K562 (cell line): Measurements from ENCODE around the gene EPHB1. TPM values are rescaled to one million over a fixed set of nuclear protein-coding genes. Genes with fewer than 3 reads are reported as not detected.

ENCODE experiments used
- ATAC-seq: fragments of 200-7000 bp; cut with Tn5 transposase; 3 replicates; pipeline ENCODE4 v1.9.1; 2020; ENCODE audit warnings: moderate library complexity
- BruUV-seq: library from RNA; stranded (reverse); fragments of 400-500 nt; replicated peaks from 2 replicates; lab custom pipeline; 2021; lab: Mats Ljungman, UMichigan
- CTCF ChIA-PET: fragments of 300-600 bp; formaldehyde crosslinking; extraction: SDS; loops from one replicate; lab custom pipeline; 2021; ENCODE audit warnings: low intra/inter-chr PET ratio; lab: Yijun Ruan, JAX
- POLR2A ChIA-PET: fragments of 300-600, 350-650 bp; sonication (Branson Sonifier 250); formaldehyde crosslinking; extraction: SDS; loops from one replicate; lab custom pipeline; 2021; ENCODE audit warnings: antibody characterized with exemption, inconsistent platforms; lab: Yijun Ruan, JAX
- DNase-seq, 4 experiments: peaks; one replicate each; pipeline versions ENCODE4 v3.0.0 to v3.0.0-alpha.2; 2011 to 2018; ENCODE audit warnings: low spot score in 3 of 4, mixed read lengths in 3 of 4; ENCODE audit errors: extremely low read depth in 1 of 4
- FAIRE-seq: peaks from 2 replicates; lab custom pipeline; 2011; peaks lifted over from hg19 to GRCh38; lab: Jason Lieb, UNC
- H2AFZ ChIP-seq: 2 replicates; pipeline ENCODE4 v1.6.0; 2011; ENCODE audit warnings: low read depth, low read length, control low read depth, inconsistent platforms
- H3K27ac ChIP-seq: fragments of 200-600 bp; 3 replicates; pipeline ENCODE4 v1.8.0; 2011; ENCODE audit warnings: low read depth, mild to moderate bottlenecking, control low read depth, inconsistent platforms, low read length, moderate library complexity, mixed read lengths; ENCODE audit errors: extremely low read depth
- H3K27me3 ChIP-seq, 2 experiments: fragments of 300-600 bp in 1 of 2; 2 replicates in 1 of 2; 3 replicates in 1 of 2; pipeline versions ENCODE4 v1.6.0 to v1.8.0; 2011; ENCODE audit warnings: inconsistent platforms in 2 of 2, low read length in 2 of 2, mild to moderate bottlenecking in 1 of 2, mixed read lengths in 1 of 2, moderate library complexity in 1 of 2; ENCODE audit not compliant: control insufficient read depth in 2 of 2, insufficient read depth in 2 of 2
- H3K36me3 ChIP-seq: fragments of 300-600 bp; 3 replicates; pipeline ENCODE4 v1.8.0; 2011; ENCODE audit warnings: mild to moderate bottlenecking, low read length, inconsistent platforms; ENCODE audit not compliant: control insufficient read depth, insufficient read depth
- H3K4me1 ChIP-seq, 2 experiments: fragments of 200-600 bp in 1 of 2; replicated peaks in 1 of 2; 2 replicates in 1 of 2; 3 replicates in 1 of 2; pipeline versions ENCODE4 v1.5.1 to v1.8.0; 2011; ENCODE audit warnings: inconsistent platforms in 2 of 2, low read length in 2 of 2, mild to moderate bottlenecking in 1 of 2, mixed read lengths in 1 of 2, moderate library complexity in 1 of 2; ENCODE audit not compliant: control insufficient read depth in 2 of 2, insufficient read depth in 2 of 2
- H3K4me2 ChIP-seq: 2 replicates; pipeline ENCODE4 v1.6.1; 2011; ENCODE audit warnings: low read length, control low read depth, inconsistent platforms, mixed read lengths; ENCODE audit not compliant: insufficient read depth
- H3K4me3 ChIP-seq: fragments of 200-600 bp; sonication (generic), shearing (Covaris generic); 2 replicates; pipeline ENCODE4 v1.5.1; 2016; ENCODE audit warnings: control low read depth, inconsistent platforms
- H3K79me2 ChIP-seq: fragments of 200-600 bp; 3 replicates; pipeline ENCODE4 v1.8.0; 2011; ENCODE audit warnings: low read length, inconsistent platforms; ENCODE audit not compliant: control insufficient read depth, insufficient read depth
- H3K9ac ChIP-seq, 2 experiments: 2 replicates each; pipeline versions ENCODE4 v1.6.0 to v1.6.1; 2011; ENCODE audit warnings: low read depth in 2 of 2, low read length in 2 of 2, control low read depth in 1 of 2, inconsistent platforms in 1 of 2, mild to moderate bottlenecking in 1 of 2, mixed read lengths in 1 of 2; ENCODE audit not compliant: insufficient read depth in 1 of 2
- H3K9me1 ChIP-seq: one replicate; pipeline ENCODE4 v1.6.0; 2011; ENCODE audit warnings: inconsistent platforms, mild to moderate bottlenecking, low read length, moderate library complexity; ENCODE audit not compliant: control insufficient read depth, insufficient read depth
- H3K9me3 ChIP-seq: replicated peaks from 2 replicates; pipeline ENCODE4 v1.5.1; 2011; ENCODE audit warnings: low read depth, low read length, inconsistent platforms; ENCODE audit not compliant: control insufficient read depth, insufficient read depth
- H4K20me1 ChIP-seq: replicated peaks from 2 replicates; pipeline ENCODE4 v1.6.1; 2011; ENCODE audit warnings: low read length, inconsistent platforms, mixed read lengths; ENCODE audit not compliant: control insufficient read depth, insufficient read depth
- MEF2A ChIP-seq: IDR thresholded peaks from 2 replicates; pipeline ENCODE4 v1.6.1; 2011; ENCODE audit warnings: low read depth, mild to moderate bottlenecking, low read length, moderate library complexity; ENCODE audit not compliant: control insufficient read depth
- NFATC3 ChIP-seq: fragments of 450-650 bp; IDR thresholded peaks from 2 replicates; pipeline ENCODE4 v1.6.1; 2017; ENCODE audit warnings: mild to moderate bottlenecking
- SAFB ChIP-seq: fragments of 200-400 bp; formaldehyde crosslinking; IDR thresholded peaks from 2 replicates; pipeline ENCODE4 v1.6.1; 2017; ENCODE audit warnings: low read depth, low read length, borderline replicate concordance
- TGIF2 ChIP-seq: sonication (generic); formaldehyde crosslinking; IDR thresholded peaks from 2 replicates; pipeline ENCODE4 v1.8.1; 2022; ENCODE audit warnings: mild to moderate bottlenecking, missing genetic modification reagents, moderate library complexity
- XRCC5 ChIP-seq: fragments of 200-400 bp; formaldehyde crosslinking; IDR thresholded peaks from 2 replicates; pipeline ENCODE4 v1.6.1; 2017; ENCODE audit warnings: low read depth, mild to moderate bottlenecking, low read length
- ZBTB17 ChIP-seq: fragments of 450-650 bp; formaldehyde crosslinking; IDR thresholded peaks from 2 replicates; pipeline ENCODE4 v1.4.0; 2020; ENCODE audit warnings: mild to moderate bottlenecking
- ZBTB40 ChIP-seq, 2 experiments: fragments of 450-650 bp in 1 of 2; sonication (generic) in 1 of 2; formaldehyde crosslinking in 1 of 2; IDR thresholded peaks; 2 replicates each; pipeline versions ENCODE4 v1.7.1 to v1.9.0; 2016 to 2022; ENCODE audit warnings: inconsistent platforms in 1 of 2, mild to moderate bottlenecking in 1 of 2, missing genetic modification reagents in 1 of 2
- ZNF311 ChIP-seq: fragments of 250-450 bp; sonication (Bioruptor Pico); IDR thresholded peaks from 2 replicates; pipeline ENCODE4 v1.4.0; 2020; ENCODE audit warnings: mild to moderate bottlenecking, moderate library complexity
- WGBS: fragments of 100-300 bp; shearing (Covaris generic); methylation state at CpG from one replicate; pipeline ENCODE4 v1.1.6; 2016; ENCODE audit warnings: low coverage, mixed read lengths; ENCODE audit not compliant: insufficient coverage; ENCODE audit errors: missing lambda C conversion rate; 5-methylcytosine and 5-hydroxymethylcytosine counted together
- in situ Hi-C: fragments of 300-500 bp; cut with MboI; formaldehyde crosslinking; loops from 4 replicates; pipeline ENCODE4 v1.15.0; 2018; ENCODE audit warnings: inconsistent platforms, mixed read lengths
- intact Hi-C: fragments of 100-400 bp; cut with micrococcal nuclease; formaldehyde crosslinking; loops from 2 replicates; pipeline ENCODE4 v1.14.2; 2022
- polyA plus RNA-seq, 8 experiments: library from polyadenylated mRNA; depleted of rRNA in 4 of 8; stranded (reverse) in 5 of 8; unstranded in 3 of 8; fragments of >200 nt; fragmentation: Nextera tagmentation in 2 of 8; fragmentation: Illumina TruSeq in 1 of 8; extraction: Ambion mirVana in 2 of 8; extraction: Trizol in 1 of 8; gene quantifications; 2 replicates each; pipeline versions ENCODE4 v1.2.1 to v1.2.3, GENCODE V29; 2011 to 2014; ENCODE audit warnings: inconsistent platforms in 1 of 8, missing spikeins in 1 of 8
- total RNA-seq, 7 experiments: library from RNA; depleted of rRNA in 6 of 7; stranded (reverse); fragments of >200 nt in 6 of 7; fragmentation: Illumina TruSeq in 2 of 7; extraction: Trizol in 2 of 7; gene quantifications; 2 replicates each; pipeline versions ENCODE4 v1.2.1 to v1.2.3, GENCODE V29; 2011 to 2021; ENCODE audit warnings: low replicate concordance in 1 of 7

The EPHB1 gene
- total and polyA plus RNA-seq, 9 of the 15 experiments (the other 6 are each of a cell fraction or from before 2014, with no cell fraction given) = 0.29 TPM; not detected in 8

DNA sequence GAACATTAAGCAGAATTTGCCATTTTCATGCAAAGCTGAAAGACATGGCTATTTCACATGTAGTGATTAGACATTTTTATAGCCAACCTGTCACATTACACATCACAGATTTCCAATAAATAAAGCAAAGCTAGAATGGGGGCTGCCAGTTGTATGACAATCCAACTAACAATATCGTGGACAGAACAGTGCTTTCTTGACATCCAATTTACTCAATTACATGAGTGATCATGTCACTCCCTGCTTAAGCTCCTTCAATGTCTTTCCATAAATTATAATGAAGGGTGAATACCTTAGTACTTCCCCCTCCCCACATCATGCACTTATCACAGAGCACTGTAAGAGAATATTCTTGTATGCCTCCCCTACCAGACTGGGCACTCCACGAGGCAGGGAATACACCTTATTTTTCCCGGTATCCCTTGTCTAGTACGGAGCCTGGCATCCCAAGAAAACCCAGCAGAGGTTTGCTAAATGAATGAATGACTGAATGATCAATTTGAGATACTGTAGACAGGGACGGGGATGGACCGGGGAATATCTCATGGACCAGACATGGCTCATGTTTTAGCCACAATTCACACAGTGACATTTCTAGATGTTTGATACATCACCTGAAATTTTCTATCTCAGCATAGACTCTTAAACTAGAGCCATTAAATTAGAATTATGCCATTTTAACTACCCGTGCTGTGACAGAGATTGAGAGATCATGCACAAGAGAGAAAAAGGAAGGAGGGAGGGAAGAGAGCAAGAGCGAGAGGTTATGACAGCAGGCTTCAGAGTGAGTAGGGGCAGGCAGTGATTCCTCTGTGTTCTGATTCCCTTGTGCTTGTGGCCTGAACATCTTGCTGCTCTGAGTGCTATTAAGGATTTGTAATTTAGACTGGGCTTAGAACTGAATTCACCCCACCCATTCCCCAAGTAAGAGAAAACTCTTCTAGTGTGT, 77.7 kb downstream of the EPHB1 start:
- H3K79me2 ChIP-seq = no peaks in the 10 kb centered on the region
- H2AFZ ChIP-seq = no peak overlapping the region
- no peak overlapping the region for H3K4me3 ChIP-seq
- H3K9me1 ChIP-seq = no peaks in the 10 kb centered on the region
- no TSS peak for BruUV-seq
- H3K36me3 ChIP-seq = no peaks in the 10 kb centered on the region
- no peak overlapping the region for H3K27ac ChIP-seq
- H3K4me1 ChIP-seq = no peaks in the 10 kb centered on the region
- in situ Hi-C loops (no loop called here), intact Hi-C loops (no loop called here)
- H3K4me2 ChIP-seq = no peak overlapping the region
- DNase-seq = no peak
- WGBS = 6% methylated on average over 8 of the region's 8 CpGs
- POLR2A ChIA-PET = no interaction called here
- H3K9me3 ChIP-seq = no peaks in the 10 kb centered on the region
- TF ChIP-seq NFATC3 (no peak), ZBTB17 (CRISPR knock-in tag) (no peak), SAFB (no peak), ZNF311 (CRISPR knock-in tag) (no peak), TGIF2 (CRISPR knock-in tag) (no peak), XRCC5 (no peak), ZBTB40 (IDR thresholded peaks at IDR 0.05) (no peak), ZBTB40 (CRISPR knock-in tag; IDR thresholded peaks at IDR 0.05) (no peak), MEF2A (no peak)
- TF ChIP-seq, all 486 proteins: peak for 0
- no peak overlapping the region for H3K9ac ChIP-seq
- H3K27me3 ChIP-seq = no peaks in the 10 kb centered on the region; a peak in 1 of 5 replicates
- no peak for FAIRE-seq
- no peak for ATAC-seq
- H4K20me1 ChIP-seq = no peaks in the 10 kb centered on the region
- CTCF ChIA-PET = no interaction called here
